Fibroblast of lung (primary cell): ENCODE results near the gene CEP170.

Experiments used
- CTCF ChIP-seq, 2 donors: IDR thresholded peaks in 1 of 2; conservative IDR thresholded peaks in 1 of 2; 1 replicate in 1 of 2; 2 replicates in 1 of 2; pipeline ENCODE4 v1.5.1; 2011 to 2012; ENCODE audit warnings: low read length in 2 of 2, control low read depth in 1 of 2, inconsistent platforms in 1 of 2, low read depth in 1 of 2, mild to moderate bottlenecking in 1 of 2
- EZH2 ChIP-seq: IDR thresholded peaks from 2 replicates; pipeline ENCODE4 v1.5.1; 2012; ENCODE audit warnings: low read length, control low read depth, mild to moderate bottlenecking; ENCODE audit errors: missing control alignments

GRCh38 chr1:243268751-243269460, 13.8 kb upstream of the CEP170 start:
- no peak for TF ChIP-seq CTCF (conservative IDR thresholded peaks at IDR 0.05 in 1 of 2, IDR thresholded peaks at IDR 0.05 in 1 of 2; ENCODE audit: low read depth in 1 of 2, low read length in 2 of 2)
- no peak for TF ChIP-seq EZH2
